CD4-positive, alpha-beta T cell treated with Interleukin-17A for 4 hours (primary cell): Measurements from ENCODE around the gene FILIP1.

Source experiments
- DNase-seq: peaks from one replicate; pipeline ENCODE4 v3.0.0-alpha.2; 2020; ENCODE audit warnings: mixed read lengths

Gene FILIP1

DNA sequence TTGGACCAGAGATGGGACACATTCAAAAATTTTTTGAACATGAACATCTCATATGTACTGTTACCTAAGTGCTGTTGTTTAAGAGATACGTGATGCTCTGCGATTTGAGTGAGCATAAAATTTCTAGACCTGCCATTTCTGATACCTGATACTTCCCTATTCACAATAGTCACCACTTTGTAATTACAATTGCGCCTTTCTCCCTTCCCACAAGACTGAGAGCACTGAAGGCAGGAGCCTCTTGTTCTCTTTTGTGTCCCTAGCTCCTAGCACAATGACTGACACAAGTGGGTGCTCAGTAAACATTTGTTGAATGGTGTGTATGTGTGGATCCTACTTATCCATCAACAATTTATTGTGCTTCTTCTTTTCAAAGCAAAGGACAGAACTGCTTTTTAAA is 116.2 kb downstream of the FILIP1 start:
- DNase-seq, result no peak

GRCh38 chr6:75376347-75377024 is 117.1 kb downstream of the FILIP1 start:
- DNase-seq, result no peak

DNA sequence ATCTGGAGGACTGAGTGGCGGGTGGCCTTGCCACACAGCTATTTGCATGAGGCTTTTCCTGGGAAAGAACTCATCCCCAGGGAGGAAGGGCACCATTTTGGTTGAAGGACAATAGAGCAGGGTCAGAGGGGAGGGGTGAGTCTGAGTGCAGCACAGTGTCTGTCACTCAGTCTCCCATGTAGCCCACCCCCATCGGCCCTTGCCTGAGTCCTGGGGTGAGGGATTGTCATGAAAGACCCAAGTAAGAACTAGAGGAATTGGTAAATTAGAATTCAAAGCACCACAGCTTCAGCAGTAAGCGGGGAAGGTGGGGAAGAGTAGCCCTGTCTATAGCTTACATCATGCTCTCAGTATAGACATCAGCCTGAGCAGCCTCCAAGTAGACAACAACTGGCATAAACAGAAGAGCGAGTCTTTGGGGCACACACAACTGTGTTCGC is 118.6 kb downstream of the FILIP1 start:
- no peak for DNase-seq

DNA sequence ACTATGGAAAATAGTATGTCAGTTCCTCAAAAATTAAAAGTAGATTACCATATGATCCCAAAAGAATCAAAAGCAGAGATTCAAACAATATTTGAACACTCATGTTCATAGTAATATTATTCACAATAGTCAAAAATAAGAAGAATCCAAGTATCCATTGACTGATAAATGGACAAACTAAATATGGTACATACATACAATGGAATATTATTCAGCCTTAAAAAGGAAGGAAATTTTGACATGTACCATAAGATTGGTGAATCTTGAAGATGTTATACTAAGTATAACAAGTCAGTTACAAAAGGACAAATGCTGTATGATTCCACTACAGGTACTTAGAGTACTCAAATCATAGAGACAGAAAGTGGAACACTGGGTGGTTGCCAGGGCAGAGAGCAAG is 120.7 kb downstream of the FILIP1 start:
- no peak for DNase-seq

DNA sequence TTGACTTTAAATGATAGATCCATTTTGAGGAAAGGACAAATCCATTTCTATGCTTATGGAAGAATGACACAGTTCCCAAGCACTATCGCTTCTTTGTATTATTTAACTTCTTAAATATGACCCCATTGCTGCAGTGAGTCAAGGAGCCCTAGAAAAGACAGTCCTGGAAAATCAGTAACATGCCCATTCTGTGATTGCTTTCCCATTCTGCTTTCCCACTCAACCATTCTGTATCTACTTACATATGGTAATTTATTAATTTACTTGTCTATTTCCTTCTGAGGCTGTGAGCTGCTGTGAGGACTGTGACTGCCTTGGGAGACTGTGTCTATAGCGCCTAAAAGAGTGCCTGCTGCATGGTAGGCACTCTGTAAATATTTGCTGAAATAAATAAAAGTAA is 123.6 kb downstream of the FILIP1 start:
- DNase-seq, result no peak

- DNase-seq, result no peak
Measured at GRCh38 chr6:75368864-75369402, 124.7 kb downstream of the FILIP1 start.

GRCh38 chr6:75368151-75368779 is 125.3 kb downstream of the FILIP1 start:
- DNase-seq, result no peak

GRCh38 chr6:75363304-75363703 is 130.3 kb downstream of the FILIP1 start:
- no peak for DNase-seq

DNA sequence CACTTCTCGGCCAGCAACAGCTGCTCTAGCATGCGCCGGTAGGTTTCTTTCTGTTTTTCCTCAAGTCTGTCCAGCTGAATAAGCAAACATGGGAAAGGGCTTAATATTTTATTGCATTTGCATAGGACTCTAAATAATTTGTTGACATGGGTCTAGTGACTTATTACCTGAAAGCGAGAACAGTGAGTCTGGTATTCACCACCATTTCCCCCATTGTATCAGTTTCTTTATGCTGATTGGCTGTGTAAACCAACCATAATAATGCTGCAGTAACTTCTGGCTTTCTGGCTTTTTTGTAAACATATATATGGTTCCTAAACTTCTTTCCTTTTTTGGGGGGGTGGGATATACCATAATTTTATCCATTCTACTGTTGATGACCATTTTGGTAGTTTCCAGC is 140.0 kb downstream of the FILIP1 start:
- no peak for DNase-seq

- DNase-seq, result no peak
Measured at GRCh38 chr6:75351570-75351969, 142.0 kb downstream of the FILIP1 start.

GRCh38 chr6:75350808-75351207 is 142.8 kb downstream of the FILIP1 start:
- DNase-seq, result no peak

DNA sequence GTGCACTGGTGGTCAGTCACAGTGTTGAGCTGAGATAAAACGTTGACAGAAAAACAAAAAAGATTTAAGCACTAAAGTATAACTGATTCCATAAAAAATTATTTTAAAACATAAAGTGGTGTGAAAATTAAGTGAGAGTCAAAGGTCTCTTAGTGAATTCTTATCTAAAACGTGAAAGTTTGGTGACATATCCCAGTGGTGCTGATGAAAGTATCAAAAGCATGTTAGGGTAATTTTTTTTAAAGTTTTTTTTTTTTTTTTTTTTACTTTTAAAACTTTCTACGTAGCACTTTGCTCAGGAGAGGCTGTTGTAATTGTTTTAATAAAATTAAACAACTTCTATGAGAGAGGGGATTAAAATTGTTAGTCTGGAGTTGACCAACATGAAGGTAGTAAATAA is 143.4 kb downstream of the FILIP1 start:
- DNase-seq, result no peak

GRCh38 chr6:75349262-75349984 is 144.2 kb downstream of the FILIP1 start:
- DNase-seq, result no peak

DNA sequence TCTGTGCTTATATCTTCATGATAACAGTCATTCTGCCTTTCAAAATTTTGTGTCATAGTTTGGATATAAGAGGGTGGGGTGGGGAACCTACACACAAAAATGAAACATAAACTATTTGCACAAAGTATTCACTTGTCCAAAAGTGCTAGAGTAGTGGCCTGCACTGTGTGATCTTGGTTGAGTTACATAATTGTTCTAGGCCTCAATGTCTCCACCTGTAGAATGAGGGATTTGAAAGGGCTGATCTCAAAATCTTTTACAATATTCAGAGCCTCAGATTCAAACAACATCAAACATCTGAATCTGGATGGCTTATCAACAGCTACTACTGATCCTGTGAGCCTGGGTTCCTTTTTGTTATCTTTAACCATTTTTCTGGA is 144.7 kb downstream of the FILIP1 start:
- no peak for DNase-seq

DNA sequence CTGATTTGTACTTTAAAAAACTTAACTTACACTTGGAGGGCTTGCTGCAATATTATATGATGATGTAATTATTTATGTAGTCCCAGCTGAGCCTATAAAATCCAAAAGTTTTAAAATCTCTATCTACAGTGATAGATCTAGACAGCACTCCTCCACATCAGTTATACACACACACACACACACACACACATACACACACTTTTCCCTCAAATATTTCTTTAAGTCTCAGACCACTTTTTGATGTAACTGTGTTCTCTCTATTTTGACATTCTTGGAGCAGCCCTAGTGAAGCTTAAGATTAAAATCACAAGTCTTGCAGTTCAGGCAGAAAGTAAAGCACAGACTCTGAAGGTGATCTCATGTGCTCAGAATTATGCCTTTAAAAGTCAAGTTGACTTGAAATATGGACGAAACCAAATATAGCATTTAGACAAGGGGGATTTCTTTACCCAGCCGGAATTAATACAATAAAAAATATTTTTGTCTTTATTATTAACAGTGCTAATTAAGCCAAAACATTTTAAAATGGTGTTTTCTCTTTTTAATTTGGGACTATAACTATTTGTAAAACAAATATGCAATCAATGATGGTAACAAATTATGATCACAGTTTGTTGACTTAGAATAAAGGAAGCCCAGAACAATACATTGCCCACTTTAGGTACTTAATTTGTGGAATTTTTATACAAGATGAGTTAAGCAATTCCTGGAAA is 145.5 kb downstream of the FILIP1 start:
- no peak for DNase-seq

DNA sequence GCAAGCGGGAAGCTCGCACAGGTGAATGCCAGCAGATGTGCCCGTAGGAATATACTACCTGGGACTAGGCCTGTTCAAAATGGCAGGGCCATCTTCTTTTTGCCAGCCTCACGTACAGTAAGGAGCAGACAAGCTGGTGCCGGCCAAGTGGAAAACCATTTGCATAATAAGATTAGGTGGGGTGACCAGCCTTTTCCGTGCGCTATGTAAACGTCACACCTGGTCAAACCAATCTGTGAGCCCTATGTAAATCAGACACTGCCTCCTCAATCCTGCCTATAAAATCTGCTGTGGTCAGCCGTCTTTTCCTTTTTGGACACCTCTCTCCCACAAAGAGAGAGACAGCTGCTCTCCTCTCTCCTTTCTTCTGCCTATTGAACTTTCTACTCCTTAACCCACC is 148.2 kb downstream of the FILIP1 start:
- no peak for DNase-seq

DNA sequence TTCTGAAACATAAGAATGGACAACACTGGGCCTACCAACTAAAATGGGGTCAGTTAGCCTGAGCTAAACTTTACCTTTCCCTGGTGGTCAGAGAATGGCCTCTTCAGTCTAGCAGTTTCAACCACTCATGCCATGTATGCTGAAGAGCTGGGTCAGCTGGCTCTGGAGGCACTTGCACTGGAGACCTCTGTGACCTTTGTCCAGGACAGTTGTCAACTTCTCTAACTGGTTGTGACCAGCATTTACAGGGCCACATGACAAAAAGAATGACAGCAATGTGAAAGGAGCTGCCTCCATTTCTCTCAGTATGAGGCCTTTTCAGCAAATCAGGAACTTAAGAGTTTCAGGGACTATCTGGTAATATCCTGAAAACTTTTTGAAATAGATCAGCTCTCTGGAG is 149.1 kb downstream of the FILIP1 start:
- DNase-seq, result no peak

DNA sequence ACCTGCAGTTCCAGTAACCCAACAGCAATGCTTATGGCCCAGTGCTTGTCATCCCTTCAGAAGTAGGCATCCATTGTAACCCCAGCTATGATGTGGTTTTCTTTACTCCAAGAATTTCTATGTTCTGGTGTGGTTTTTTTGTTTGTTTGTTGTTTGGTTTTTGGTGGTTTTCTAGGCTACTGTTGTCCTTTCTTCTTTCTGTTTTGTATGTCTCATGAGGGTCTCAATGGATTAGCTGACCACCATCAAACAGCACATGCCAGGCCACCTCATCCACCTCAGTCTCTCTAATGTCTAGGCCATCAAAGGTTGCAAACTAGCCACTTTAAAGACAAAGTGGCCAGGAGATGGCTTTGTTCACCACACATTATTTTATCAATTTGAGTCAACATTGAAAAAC is 149.6 kb downstream of the FILIP1 start:
- DNase-seq, result no peak

DNA sequence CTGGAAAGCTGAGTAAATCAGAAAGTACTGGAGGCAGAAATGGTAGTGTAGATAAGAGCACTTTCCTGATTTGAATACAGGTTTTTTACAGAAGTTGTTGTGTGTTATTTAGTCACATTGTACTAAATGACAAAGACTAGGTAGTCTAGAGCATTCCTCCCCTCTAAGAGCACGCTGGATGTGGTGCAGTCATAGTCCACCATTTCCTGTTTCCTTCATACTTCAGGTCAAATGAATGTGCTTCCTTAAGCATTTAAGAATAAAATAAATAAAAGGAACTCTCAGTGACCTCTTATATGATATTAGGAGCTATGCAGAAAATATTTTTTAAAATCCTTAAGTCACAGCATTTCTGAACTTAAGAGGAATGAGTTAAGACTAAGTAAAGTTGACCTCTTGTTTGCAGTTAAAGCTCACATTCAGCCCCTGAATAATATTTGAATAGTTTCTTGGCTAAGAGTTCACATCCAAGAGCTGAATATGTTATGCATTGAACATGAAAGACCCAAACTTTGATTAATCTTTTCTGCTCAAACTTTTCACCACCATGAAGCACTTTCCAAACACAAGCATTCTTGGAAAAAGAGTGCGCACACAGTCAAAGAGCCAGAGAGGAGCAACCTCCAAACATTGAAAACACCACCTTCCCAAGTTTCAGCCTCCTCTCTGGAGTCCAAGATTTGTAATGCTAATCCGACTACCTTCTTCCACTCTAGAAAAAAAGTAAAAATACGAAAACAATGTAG is 155.6 kb downstream of the FILIP1 start:
- DNase-seq, result no peak

DNA sequence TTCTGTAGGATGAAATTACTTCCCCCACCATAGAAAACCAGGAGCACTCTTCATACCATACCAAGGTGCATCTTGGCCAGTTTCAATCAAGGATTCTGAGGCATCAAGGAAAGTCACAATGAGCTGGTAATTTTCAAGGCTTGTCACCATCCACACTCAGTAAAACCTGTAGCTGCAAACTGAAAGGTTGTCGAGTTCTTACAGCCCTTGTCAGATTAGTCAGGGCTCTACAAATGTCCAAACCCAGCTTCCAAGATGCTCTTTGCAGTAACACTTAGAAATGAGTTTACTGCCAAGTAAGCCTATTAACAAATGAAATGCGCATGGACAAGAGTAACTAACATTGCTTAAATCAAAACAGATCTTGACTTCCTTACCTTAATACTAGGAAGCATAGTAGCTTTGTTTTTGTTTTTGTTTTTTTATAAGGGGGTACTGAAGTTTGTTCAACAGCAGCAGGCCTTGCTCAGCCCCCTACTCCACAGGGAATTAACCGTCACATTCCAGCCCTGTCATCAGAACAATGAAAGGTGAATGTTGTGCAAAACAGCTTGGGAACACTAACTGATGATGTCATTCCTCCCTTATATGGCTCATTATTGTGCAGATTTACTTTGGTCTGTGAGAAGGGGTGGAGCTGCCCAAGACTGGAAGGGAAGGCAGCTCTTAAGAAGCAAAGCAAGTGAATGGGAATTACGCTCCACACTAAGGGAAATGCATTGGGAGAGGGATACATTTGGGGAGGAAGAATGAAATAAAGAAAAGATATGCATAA is 159.1 kb downstream of the FILIP1 start:
- DNase-seq, result no peak

DNA sequence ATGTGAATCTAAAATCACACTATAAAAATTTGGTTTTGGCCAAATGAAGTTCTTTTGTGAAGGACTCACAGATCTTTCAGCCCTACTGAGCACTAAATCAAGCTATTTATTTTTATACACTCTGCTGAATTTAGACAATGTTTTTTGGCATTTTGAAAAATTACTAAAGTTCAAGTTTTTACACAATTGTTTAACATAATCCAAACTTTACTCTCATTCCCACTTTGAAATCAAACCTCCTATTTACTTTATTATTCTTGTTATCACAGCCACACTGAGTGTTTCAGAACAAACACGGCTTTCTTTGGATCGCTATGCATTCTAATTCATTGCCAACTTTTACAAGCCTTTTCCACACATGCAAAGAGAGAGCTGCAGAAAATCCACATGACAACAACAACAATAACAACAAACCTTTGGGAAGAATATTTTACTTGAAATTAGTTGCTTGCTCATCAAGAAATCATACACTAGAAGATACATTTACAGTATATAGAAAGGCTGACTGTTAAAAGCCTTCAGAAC is 159.9 kb downstream of the FILIP1 start:
- no peak for DNase-seq

DNA sequence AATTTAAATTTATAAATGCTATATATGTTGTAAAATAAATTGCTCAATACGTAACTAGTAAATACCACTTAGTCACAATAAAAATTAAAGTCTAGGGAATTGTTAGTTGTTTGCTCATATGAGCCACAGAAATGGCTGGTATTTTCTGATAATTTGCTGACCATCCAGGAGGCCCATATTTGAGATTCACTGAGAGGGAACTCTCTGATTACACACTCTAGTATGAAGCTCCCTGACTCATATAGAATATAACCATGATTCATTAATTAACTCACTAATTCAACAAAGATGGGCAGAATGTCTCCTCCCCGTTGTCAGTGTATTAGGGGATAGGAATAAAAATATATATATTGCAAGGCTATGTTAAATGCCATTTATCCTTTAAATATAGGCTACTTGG is 162.4 kb downstream of the FILIP1 start:
- DNase-seq, result no peak
